HG03378 (cell line): ENCODE measurements around the gene TGM3.

ENCODE experiments used
- ATAC-seq: cut with Tn5 transposase; IDR thresholded peaks from one replicate; pipeline ENCODE4 v1.9.1; 2021; ENCODE audit warnings: mild to moderate bottlenecking, moderate library complexity; ENCODE audit not compliant: unreplicated experiment

The TGM3 gene

DNA sequence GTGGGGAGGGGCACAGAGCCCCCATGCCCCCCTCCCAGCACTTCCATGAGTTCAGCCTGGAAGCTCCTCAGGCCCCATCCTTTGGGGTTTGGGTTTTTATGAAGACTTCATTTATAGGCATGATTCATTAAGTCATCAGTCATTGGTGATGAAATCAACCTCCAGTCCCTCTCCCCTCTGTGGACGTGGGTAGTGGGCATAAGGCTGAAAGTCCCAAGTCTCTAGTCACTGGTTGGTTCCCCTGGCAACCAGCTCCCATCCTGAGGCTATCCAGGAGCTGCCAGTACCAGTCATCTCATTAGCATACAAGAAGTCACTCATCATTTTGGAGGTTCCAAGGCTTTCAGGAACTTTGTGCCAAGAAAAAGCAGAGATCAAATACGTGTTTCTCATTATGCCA lies 9.2 kb downstream of the TGM3 start:
- no peak for ATAC-seq

DNA sequence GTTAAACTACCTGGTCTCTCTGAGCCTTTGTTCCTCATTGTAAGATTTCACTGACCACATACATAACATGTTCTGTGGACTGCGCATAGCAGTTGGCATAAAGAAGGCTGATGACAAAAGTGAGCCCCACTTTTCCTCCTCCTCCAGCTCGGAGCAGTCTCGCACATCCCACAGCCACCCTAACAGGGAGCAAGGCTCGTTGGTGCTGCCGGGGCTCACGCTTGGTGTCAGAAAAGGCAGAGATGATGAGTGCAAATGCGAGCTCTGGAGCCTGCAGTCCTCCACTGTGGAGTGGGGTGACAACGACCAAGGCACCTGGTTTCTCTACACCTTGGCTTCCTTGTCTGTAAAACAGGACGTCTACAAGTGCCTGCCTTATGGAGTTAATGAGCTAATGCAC lies 9.7 kb downstream of the TGM3 start:
- no peak for ATAC-seq

DNA sequence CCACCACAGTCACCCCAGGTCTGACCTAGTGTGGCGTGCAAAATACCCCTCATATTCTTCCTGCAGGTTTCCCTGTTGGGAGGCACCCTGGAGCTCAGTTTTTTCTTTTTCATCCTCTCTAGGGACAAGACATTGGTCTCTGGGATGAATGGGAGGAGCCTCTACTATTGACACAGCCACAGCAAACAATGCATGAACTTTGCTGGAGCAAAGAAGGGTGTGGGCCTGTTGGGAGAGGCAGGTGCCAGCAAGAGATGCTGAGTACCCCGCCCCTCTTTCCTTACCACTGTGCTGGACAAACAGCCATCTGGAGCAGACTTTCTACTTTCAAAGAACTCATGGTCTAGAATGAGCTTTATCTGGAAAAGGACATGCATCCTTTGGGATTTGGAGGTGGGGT lies 10.1 kb downstream of the TGM3 start:
- no peak for ATAC-seq

DNA sequence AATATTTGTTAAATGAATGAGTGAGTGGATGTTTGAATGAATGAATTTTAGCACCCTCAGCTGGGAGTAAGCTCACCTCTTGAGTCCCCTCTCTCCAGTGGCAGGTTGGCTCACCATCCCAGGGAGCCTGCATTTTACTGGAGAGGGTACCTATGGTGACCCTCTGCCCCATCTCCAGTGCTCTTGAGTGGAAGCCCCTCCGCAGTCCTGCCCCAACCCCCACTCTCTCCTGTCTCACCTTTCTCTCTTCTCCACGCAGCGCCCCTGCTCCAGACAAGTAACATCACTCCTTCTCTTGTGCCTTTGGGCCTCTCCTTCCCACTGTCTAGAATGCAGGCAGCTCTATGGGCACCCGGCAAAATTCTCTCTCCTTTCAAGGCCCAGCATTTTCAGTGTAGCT lies 11.3 kb downstream of the TGM3 start:
- no peak for ATAC-seq

GRCh38 chr20:2311329-2311728 lies 15.5 kb downstream of the TGM3 start:
- no peak for ATAC-seq

DNA sequence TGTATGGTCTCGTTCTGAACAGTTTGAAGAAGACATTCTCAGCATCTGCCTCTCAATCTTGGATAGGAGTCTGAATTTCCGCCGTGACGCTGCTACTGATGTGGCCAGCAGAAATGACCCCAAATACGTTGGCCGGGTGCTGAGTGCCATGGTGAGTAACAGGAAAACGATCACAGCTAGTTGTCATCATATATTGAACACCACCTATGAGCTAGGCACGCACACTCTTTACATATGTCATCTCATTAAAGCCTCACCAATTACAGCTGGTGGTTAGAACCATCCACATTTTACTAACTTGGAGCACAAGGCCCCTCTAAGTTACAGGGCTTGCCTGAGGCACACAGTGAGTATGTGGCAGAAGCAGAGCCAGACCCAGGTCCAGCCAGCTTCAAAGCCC lies 17.1 kb downstream of the TGM3 start:
- no peak for ATAC-seq

DNA sequence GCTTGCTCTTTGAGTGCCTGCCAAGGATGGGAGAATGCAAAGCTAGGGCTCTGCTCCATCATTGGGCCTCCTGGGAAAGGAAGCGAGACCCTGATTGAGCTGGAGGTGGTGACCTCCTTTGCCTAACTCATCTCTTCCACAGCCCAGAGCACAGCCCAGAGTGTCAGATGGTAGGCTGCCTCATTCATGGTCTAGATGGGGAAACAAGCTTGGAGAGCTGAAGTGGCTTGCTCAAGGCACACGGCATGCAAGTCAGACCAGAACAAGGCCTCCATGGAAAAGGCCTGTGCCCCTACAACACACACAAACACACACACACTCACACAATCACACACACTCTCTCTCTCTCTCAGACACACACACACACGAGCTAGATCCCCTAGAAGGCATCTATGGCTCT lies 17.5 kb downstream of the TGM3 start:
- ATAC-seq = no peak

DNA sequence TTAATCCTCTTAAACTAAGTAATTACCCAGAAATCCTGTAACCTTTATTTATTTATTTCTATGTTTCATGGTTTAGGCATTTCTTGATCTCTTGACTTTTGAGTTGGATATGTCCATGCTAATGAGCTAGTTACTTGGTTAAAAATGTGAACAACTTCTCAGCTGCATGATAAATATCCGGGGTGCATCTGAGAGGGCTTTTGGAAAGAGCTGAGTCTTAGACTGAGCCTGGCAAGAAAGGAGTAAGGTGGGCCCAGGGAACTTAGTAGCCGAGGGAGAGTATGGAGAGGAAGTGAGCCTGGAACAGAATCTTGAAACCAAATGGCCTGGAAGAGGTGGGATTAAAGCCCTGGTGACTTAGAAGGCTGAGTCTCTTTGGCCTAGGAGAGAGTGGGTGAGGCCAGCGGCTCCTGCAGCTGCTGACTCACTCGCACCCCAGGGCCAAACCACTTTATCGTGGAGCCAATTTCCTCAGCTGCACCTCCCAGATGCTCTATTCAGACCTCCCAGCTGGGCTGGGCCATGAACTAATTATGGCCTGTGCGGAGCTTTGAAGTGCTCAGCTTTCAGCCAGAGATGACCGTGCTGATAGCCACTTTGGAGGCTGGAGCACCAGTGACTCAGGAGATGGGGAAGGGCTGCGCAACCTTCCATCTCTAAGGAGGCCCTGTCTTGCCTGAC lies 19.1 kb downstream of the TGM3 start:
- ATAC-seq = no peak

GRCh38 chr20:2315440-2315778 lies 19.6 kb downstream of the TGM3 start:
- ATAC-seq = no peak

DNA sequence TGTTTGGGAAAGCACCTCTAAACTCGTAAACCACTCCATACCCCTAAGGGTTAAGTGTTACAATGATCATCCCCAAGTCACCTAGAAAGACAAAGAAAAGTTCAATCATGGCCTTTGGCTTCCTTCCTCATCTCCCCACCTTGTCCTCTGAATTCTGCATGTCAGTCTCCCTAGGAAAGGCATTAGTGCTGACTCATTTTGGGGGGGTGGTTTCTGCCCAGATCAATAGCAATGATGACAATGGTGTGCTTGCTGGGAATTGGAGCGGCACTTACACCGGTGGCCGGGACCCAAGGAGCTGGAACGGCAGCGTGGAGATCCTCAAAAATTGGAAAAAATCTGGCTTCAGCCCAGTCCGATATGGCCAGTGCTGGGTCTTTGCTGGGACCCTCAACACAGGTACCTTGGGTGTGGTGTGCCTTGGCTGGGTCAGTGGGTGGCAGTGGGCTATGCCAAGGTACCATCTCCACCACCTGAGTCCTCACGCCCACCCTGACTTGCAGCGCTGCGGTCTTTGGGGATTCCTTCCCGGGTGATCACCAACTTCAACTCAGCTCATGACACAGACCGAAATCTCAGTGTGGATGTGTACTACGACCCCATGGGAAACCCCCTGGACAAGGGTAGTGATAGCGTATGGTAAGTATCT lies 21.2 kb downstream of the TGM3 start:
- no peak for ATAC-seq

DNA sequence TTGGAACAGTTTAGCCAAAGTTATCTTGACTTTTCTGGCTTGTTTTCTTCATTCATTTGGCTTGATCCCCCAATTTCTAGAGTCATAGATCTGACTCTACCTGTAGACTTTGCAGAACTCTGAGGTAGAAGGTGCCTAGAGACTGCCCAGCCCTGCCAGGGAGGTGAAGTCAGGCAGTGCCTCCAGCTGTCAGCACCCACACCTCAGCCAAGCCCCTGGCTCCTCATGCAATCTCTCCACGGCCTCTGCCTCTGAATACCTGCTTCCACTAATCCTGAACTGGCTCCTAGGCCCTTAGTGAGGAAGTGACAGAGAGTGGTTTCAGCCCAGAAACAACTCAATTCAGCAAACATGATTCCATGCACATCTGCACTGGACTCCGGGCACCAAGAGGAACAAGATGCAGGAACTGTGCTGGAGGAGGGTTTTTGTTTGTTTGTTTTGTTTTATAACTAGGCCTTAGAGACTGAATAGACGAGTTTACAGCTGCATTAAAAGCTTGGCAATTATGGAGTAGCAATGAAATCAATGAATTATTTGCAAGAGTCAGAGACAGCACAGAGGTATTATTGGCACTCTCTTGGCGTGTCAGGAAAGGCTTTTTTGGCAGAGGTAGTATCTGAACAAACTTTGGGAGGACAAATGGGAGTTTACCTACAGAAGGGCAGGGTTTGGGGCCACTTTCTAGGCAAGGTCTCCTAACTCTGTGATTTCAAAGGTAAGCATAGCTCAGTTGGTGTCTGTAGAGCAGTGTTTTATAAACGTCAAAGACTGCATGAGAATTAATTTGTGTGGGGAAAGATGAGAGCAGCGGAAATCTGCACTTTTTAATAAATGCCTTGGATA lies 25.2 kb downstream of the TGM3 start:
- ATAC-seq = no peak

- no peak for ATAC-seq
Measured at GRCh38 chr20:2323051-2323450, 27.2 kb downstream of the TGM3 start.

DNA sequence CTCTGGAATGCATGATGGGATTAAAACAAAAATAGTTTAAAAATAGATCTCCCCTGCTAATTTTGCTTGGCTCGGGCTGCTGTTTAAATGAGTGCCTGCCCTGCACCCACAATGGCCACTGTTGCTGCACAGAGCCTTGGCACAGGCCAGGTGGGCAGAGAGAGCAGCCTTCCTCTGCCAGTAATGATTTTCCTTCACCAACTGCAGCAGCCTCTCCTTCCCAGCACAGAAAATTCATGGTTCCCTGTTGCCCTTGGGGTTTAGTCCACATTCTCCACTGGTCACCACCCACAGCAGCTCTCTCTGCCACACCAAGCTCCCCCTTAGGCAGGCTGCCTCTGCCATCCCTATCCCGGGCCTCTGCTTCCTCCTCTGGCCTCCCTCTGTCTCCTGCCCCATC lies 30.2 kb downstream of the TGM3 start:
- no peak for ATAC-seq

DNA sequence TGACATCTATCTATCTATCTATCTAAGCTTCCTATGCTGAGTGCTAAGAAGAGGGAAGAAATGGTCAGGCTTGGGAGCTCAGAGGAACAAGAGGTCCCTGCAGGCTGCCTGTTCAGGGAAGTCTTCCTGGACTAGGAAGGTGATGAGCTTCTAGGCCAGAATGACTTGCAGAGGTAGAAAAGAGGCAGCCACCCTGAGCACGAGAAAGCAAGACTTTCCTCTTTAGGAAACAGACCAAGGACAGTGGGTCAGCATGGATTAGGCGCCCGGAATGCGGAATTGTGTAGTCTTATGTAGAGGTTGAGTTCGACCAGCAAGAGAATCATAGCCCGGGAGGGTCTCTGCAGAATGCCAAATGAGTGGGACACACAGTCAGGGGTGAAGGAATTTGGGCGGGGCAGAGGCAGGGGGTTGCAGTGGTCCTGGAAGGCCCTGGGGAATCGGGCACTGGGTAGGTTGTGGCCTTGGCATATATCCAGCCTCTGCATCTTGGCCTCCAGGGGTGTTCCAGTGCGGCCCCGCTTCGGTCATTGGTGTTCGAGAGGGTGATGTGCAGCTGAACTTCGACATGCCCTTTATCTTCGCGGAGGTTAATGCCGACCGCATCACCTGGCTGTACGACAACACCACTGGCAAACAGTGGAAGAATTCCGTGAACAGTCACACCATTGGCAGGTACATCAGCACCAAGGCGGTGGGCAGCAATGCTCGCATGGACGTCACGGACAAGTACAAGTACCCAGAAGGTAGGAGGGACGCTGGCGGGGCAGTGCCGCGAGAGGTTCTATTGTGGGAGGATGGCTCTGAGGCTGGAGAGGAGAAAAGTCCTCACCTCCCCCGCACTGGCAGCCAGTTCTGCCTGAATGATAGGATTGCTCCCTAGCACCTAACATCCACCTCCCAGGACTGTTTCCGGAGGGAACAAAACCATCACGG lies 32.1 kb downstream of the TGM3 start:
- ATAC-seq = no peak

- ATAC-seq = no peak
Measured at GRCh38 chr20:2329286-2329685, 33.5 kb downstream of the TGM3 start.

GRCh38 chr20:2330090-2330695 lies 34.4 kb downstream of the TGM3 start:
- ATAC-seq = no peak

- no peak for ATAC-seq
Measured at GRCh38 chr20:2331106-2331505, 35.3 kb downstream of the TGM3 start.

- no peak for ATAC-seq
Measured at GRCh38 chr20:2331901-2332565, 36.2 kb downstream of the TGM3 start.

- no peak for ATAC-seq
Measured at GRCh38 chr20:2332711-2333110, 36.9 kb downstream of the TGM3 start.

- no peak for ATAC-seq
Measured at GRCh38 chr20:2333821-2334220, 38.0 kb downstream of the TGM3 start.
